Ectodermal cell (in vitro differentiated cells): ENCODE measurements around the gene RBM33.

ENCODE experiments used
- H3K27ac ChIP-seq: 2 replicates; pipeline ENCODE4 v1.7.0; 2013; ENCODE audit warnings: mild to moderate bottlenecking, low read depth, low read length; ENCODE audit not compliant: insufficient read depth, poor library complexity, severe bottlenecking
- H3K27me3 ChIP-seq: 2 replicates; pipeline ENCODE4 v1.7.0; 2013; ENCODE audit warnings: mild to moderate bottlenecking, low read length; ENCODE audit not compliant: insufficient read depth, control insufficient read depth, poor library complexity, severe bottlenecking
- H3K36me3 ChIP-seq: one replicate; pipeline ENCODE4 v1.7.0; 2013; ENCODE audit warnings: low read length; ENCODE audit not compliant: control insufficient read depth, insufficient read depth
- H3K4me1 ChIP-seq: one replicate; pipeline ENCODE4 v1.7.0; 2013; ENCODE audit warnings: low read length; ENCODE audit not compliant: control insufficient read depth, insufficient read depth
- H3K4me3 ChIP-seq: 2 replicates; pipeline ENCODE4 v1.7.0; 2013; ENCODE audit warnings: low read depth, low read length, control low read depth; ENCODE audit not compliant: insufficient read depth
- H3K9me3 ChIP-seq: 2 replicates; pipeline ENCODE4 v1.7.0; 2013; ENCODE audit warnings: mild to moderate bottlenecking, low read length, moderate library complexity; ENCODE audit not compliant: control insufficient read depth
- WGBS, 2 experiments: methylation state at CpG; one replicate each; pipeline ENCODE4 v1.1.7; 2013; ENCODE audit warnings: missing lambda C conversion rate in 2 of 2; 5-methylcytosine and 5-hydroxymethylcytosine counted together

Gene RBM33

GRCh38 chr7:155754165-155754564 lies 109.7 kb downstream of the RBM33 start:
- H3K27me3 ChIP-seq = no peaks in the 10 kb centered on the region
- H3K27ac ChIP-seq = no peak overlapping the region
- peaks cover 4% of the 10 kb centered on the region for H3K4me1 ChIP-seq
- no peaks in the 10 kb centered on the region for H3K9me3 ChIP-seq
- no peaks in the 10 kb centered on the region for H3K36me3 ChIP-seq
- no peak overlapping the region for H3K4me3 ChIP-seq

- H3K27me3 ChIP-seq = no peaks in the 10 kb centered on the region
- no peaks in the 10 kb centered on the region for H3K9me3 ChIP-seq
- WGBS, 2 experiments = 97 to 98% methylated on average over 2 to 3 of the region's 3 CpGs
- no peak overlapping the region for H3K27ac ChIP-seq
- no peak overlapping the region for H3K4me3 ChIP-seq
- peaks cover 4% of the 10 kb centered on the region for H3K4me1 ChIP-seq
- H3K36me3 ChIP-seq = no peaks in the 10 kb centered on the region
These were observed 110.6 kb downstream of the RBM33 start for GRCh38 chr7:155755026-155755425.

GRCh38 chr7:155756322-155756721 lies 111.9 kb downstream of the RBM33 start:
- Histone ChIP-seq H3K27ac (no peak overlapping the region), H3K27me3 (no peaks in the 10 kb centered on the region), H3K4me1 (peaks cover 4% of the 10 kb centered on the region), H3K4me3 (no peak overlapping the region), H3K36me3 (no peaks in the 10 kb centered on the region), H3K9me3 (no peaks in the 10 kb centered on the region)
- WGBS, 2 experiments = 96% methylated on average over 9 of the region's 9 CpGs

GRCh38 chr7:155758348-155758747 lies 113.9 kb downstream of the RBM33 start:
- WGBS, 2 experiments = 57 to 60% methylated on average over 10 of the region's 10 CpGs
- H3K36me3 ChIP-seq = no peaks in the 10 kb centered on the region

GRCh38 chr7:155759740-155760430 lies 115.4 kb downstream of the RBM33 start:
- peaks cover 14% of the 10 kb centered on the region for H3K36me3 ChIP-seq

More at GRCh38 chr7:155758348-155758747, 113.9 kb downstream of the RBM33 start:
- no peaks in the 10 kb centered on the region for H3K27me3 ChIP-seq
- no peak overlapping the region for H3K4me3 ChIP-seq
- no peak overlapping the region for H3K27ac ChIP-seq
- peaks cover 14% of the 10 kb centered on the region for H3K4me1 ChIP-seq
- no peaks in the 10 kb centered on the region for H3K9me3 ChIP-seq

GRCh38 chr7:155761162-155761561 lies 116.7 kb downstream of the RBM33 start:
- peaks cover 23% of the 10 kb centered on the region for H3K36me3 ChIP-seq
- H3K4me3 ChIP-seq = no peak overlapping the region
- 95 to 97% methylated on average over 5 of the region's 5 CpGs for WGBS, 2 experiments
- H3K4me1 ChIP-seq = peaks cover 14% of the 10 kb centered on the region
- no peaks in the 10 kb centered on the region for H3K9me3 ChIP-seq
- H3K27me3 ChIP-seq = no peaks in the 10 kb centered on the region
- H3K27ac ChIP-seq = no peak overlapping the region

More at GRCh38 chr7:155759740-155760430, 115.4 kb downstream of the RBM33 start:
- Histone ChIP-seq H3K9me3 (no peaks in the 10 kb centered on the region), H3K27ac (no peak overlapping the region), H3K4me3 (no peak overlapping the region), H3K27me3 (no peaks in the 10 kb centered on the region), H3K4me1 (peaks cover 14% of the 10 kb centered on the region)
- 96 to 97% methylated on average over 9 of the region's 9 CpGs for WGBS, 2 experiments

- H3K4me1 ChIP-seq = peaks cover 14% of the 10 kb centered on the region
- H3K27me3 ChIP-seq = no peaks in the 10 kb centered on the region
- H3K4me3 ChIP-seq = no peak overlapping the region
- 92 to 94% methylated on average over 4 of the region's 4 CpGs for WGBS, 2 experiments
- no peaks in the 10 kb centered on the region for H3K9me3 ChIP-seq
- no peak overlapping the region for H3K27ac ChIP-seq
- H3K36me3 ChIP-seq = peaks cover 23% of the 10 kb centered on the region
These were observed 117.6 kb downstream of the RBM33 start for GRCh38 chr7:155762036-155762435.

GRCh38 chr7:155762655-155763054 lies 118.2 kb downstream of the RBM33 start:
- Histone ChIP-seq H3K27me3 (no peaks in the 10 kb centered on the region), H3K4me3 (no peak overlapping the region), H3K36me3 (peaks cover 23% of the 10 kb centered on the region), H3K4me1 (peaks cover 14% of the 10 kb centered on the region), H3K9me3 (no peaks in the 10 kb centered on the region), H3K27ac (no peak overlapping the region)
- 77 to 87% methylated on average over 10 of the region's 10 CpGs for WGBS, 2 experiments

- WGBS, 2 experiments = 93 to 94% methylated on average over 10 of the region's 10 CpGs
- Histone ChIP-seq H3K9me3 (no peaks in the 10 kb centered on the region), H3K4me3 (no peak overlapping the region), H3K27ac (no peak overlapping the region), H3K27me3 (no peaks in the 10 kb centered on the region), H3K4me1 (peaks cover 14% of the 10 kb centered on the region), H3K36me3 (peaks cover 26% of the 10 kb centered on the region)
These were observed 118.7 kb downstream of the RBM33 start for GRCh38 chr7:155763122-155763521.

GRCh38 chr7:155763691-155764437 lies 119.4 kb downstream of the RBM33 start:
- Histone ChIP-seq H3K27me3 (no peaks in the 10 kb centered on the region), H3K9me3 (no peaks in the 10 kb centered on the region), H3K36me3 (peaks cover 26% of the 10 kb centered on the region), H3K27ac (no peak overlapping the region), H3K4me1 (peaks cover 9% of the 10 kb centered on the region), H3K4me3 (no peak overlapping the region)
- WGBS, 2 experiments = 92 to 93% methylated on average over 27 of the region's 27 CpGs
